Muscle layer of colon (tissue), 2 donors: ENCODE results near the gene ABCD4.

Experiments used
- H3K27ac ChIP-seq: one replicate; pipeline ENCODE4 v1.7.0; 2013; ENCODE audit warnings: low read depth, mild to moderate bottlenecking, low read length, moderate library complexity
- H3K27me3 ChIP-seq, 2 donors: one replicate each; pipeline ENCODE4 v1.7.0; 2013; ENCODE audit warnings: low read length in 2 of 2, mild to moderate bottlenecking in 2 of 2; ENCODE audit not compliant: insufficient read depth in 2 of 2, control insufficient read depth in 1 of 2
- H3K36me3 ChIP-seq: one replicate; pipeline ENCODE4 v1.7.0; 2013; ENCODE audit warnings: mild to moderate bottlenecking, low read length; ENCODE audit not compliant: insufficient read depth
- H3K4me1 ChIP-seq: one replicate; pipeline ENCODE4 v1.7.0; 2013; ENCODE audit warnings: mild to moderate bottlenecking, low read length; ENCODE audit not compliant: insufficient read depth
- H3K4me3 ChIP-seq, 2 donors: one replicate each; pipeline ENCODE4 v1.7.0; 2013; ENCODE audit warnings: low read length in 2 of 2, low read depth in 1 of 2, mild to moderate bottlenecking in 1 of 2, moderate library complexity in 1 of 2
- H3K9ac ChIP-seq: one replicate; pipeline ENCODE4 v1.7.0; 2013; ENCODE audit warnings: low read length
- H3K9me3 ChIP-seq: one replicate; pipeline ENCODE4 v1.7.0; 2013; ENCODE audit warnings: mild to moderate bottlenecking, low read length
- donor health status: abdominal sarcoma.
- donor health status: Adenocarcinoma of cecum.

The ABCD4 gene

DNA sequence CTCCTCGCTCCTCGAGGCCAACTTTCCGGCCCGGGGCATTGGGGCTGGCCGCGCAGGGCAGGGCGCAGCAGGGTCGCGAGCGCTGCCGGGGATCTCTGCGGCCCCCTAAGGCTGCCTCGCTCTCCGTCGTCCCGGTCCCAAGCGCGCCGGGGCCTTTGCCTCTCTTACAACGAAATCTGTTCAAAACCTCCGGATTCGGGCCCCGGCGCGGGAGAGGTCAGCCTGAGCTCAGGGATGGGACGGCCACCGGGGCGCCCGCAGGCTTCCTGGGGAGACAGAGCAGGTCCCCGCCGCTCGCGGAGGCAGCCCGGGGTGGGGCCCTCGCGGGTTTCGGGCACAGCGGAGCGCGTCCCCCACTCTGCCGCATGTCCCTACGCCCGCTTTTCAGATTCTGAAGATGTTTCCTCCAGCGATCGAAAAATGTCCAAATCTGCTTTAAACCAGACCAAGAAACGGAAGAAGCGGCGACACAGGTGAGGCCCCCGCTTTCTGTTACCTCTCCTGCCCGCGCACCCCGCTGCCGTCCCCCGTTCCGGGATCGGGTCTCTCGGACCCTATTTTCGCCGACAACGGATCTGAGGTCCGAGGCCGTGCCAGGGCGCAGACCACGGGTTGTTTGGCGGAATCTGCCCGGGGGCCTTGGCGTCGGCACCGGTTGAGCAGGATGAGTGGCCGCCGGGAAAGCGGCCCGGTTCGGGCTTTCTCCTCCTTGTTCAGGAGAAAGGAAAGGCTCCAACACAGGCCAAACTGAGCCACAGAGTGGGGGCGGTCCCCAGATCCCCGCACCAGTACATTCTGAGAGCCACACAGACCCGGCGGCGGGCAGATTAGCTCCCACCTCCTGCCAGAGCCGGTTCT, 61.7 kb downstream of the ABCD4 start:
- Histone ChIP-seq H3K36me3 (no peaks in the 10 kb centered on the region), H3K27ac (no peak overlapping the region), H3K9me3 (no peaks in the 10 kb centered on the region), H3K4me3 (peak overlapping the region; percentile 29 to 38), H3K9ac (no peak overlapping the region), H3K27me3 (peaks cover 66 to 74% of the 10 kb centered on the region in 2 donors), H3K4me1 (peaks cover 19% of the 10 kb centered on the region)

DNA sequence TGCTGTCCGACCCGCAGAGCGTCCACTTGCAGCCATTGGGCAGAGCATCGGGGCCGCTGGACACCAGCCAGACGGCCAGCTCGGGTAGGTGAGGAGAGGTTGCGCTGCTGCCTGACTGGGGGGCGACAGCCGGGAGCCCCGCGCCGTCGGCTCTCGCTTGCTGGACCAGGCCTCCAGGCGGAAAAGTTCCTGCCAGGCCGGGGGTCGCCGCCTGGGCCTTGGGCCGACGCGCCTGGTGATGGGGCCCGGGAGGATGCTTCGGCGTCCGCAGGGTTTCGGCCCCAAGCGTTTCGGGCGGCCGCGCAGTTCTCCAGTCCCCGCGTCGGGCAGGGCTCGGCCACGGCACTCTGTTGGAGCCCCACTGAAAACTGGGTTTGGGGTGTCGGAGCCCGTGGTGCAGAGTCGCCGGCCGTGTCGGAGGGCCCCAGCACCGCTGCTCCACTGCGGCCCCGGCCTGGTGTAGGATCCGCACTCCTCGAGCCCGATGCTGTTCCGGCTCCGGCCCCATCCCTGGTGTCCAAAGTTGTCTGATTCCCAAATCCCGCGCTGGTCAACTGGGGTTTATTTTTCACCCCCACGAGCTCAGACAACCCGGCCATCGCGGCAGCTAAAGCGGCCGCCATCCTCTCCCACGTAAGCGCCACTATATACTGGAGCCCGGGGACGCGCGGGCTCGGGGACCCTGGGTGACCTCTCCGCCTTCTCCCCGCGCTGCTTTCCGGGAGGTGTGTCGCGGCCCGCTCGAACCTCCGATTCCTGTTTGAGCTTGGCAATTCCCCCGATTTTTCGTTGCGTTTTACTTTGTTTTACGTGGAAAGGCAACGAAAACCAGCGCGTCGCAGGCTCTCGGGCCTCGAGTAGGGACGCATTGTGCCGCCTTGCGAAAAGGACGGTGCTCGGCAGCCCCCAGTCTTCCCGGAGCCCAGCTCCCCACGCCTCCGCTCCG, 62.6 kb downstream of the ABCD4 start:
- no peak overlapping the region for H3K27ac ChIP-seq
- no peaks in the 10 kb centered on the region for H3K36me3 ChIP-seq
- peaks cover 19% of the 10 kb centered on the region for H3K4me1 ChIP-seq
- no peaks in the 10 kb centered on the region for H3K9me3 ChIP-seq
- no peak overlapping the region for H3K9ac ChIP-seq
- peaks cover 65 to 66% of the 10 kb centered on the region in 2 donors for H3K27me3 ChIP-seq
- H3K4me3 ChIP-seq = peak overlapping the region; percentile 29 to 38

DNA sequence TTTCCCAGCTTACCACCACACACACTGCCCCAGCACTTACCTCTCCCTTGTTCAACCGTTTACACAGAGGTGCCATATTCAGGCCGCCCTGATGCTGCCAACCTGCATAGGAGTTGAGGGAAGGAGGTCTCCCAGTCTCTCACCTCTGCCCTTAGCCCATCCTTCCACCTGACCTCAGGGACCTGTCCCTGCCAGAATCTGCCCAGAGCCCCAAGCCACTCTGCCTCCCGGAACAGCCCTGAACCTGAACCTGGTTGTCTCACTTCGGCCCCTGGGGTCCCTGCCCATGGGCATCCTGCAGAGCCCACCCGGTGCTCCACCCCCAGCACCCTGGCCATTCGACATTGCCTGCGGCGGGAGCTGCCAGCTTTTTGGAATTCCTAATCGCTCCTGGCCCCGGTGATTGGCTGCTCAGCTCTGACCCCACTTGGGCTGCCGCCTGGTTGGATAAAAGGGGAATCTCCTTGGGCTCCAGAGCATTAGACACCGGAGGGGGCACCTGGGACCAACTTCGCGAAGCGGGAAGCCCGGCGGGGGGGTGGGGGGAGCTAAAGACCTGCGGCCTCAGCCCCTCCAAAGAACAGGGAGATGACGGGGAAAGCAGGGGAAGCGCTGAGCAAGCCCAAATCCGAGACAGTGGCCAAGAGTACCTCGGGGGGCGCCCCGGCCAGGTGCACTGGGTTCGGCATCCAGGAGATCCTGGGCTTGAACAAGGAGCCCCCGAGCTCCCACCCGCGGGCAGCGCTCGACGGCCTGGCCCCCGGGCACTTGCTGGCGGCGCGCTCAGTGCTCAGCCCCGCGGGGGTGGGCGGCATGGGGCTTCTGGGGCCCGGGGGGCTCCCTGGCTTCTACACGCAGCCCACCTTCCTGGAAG, 63.5 kb downstream of the ABCD4 start, which contains the start of gene VSX2:
Gene VSX2, plus strand, starts transcription at position 476 of the 874 bp plus-strand sequence. Its CDS starts 113 bp downstream, at position 589.
- peaks cover 19% of the 10 kb centered on the region for H3K4me1 ChIP-seq
- peaks cover 62 to 63% of the 10 kb centered on the region in 2 donors for H3K27me3 ChIP-seq
- H3K36me3 ChIP-seq = no peaks in the 10 kb centered on the region
- H3K9ac ChIP-seq = no peak within 1 kb of the TSS
- no peak within 1 kb of the TSS for H3K27ac ChIP-seq
- peak within 1 kb of the TSS in 1 of 2 donors; percentile 38 for H3K4me3 ChIP-seq
- H3K9me3 ChIP-seq = no peaks in the 10 kb centered on the region

DNA sequence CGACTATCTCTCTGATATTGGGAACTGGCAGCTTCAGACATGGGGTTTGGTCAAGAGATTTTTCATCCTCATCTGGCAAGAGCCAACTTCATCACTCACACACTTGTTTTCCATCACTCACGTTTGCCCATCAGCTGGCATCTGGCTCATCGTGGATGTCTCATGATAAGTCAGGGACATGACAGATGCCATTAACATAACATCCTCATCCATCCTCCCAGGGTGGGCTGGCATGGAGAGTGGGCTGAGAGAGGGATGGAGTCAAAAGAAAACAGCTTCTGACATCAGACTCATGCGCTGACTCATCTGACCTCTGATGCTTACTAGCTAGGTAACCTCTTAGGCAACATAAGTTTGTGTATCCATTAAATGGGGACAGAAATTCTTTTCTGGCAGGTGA, 65.3 kb downstream of the ABCD4 start:
- no peak overlapping the region for H3K4me3 ChIP-seq
- no peak overlapping the region for H3K27ac ChIP-seq
- peaks cover under 1% of the 10 kb centered on the region for H3K9me3 ChIP-seq
- no peak overlapping the region for H3K9ac ChIP-seq
- no peaks in the 10 kb centered on the region for H3K36me3 ChIP-seq
- H3K4me1 ChIP-seq = peaks cover 19% of the 10 kb centered on the region
- H3K27me3 ChIP-seq = peaks cover 45 to 56% of the 10 kb centered on the region in 2 donors
